BJ (cell line): ENCODE measurements around the gene MGMT. TPM values are rescaled to one million over a fixed set of nuclear protein-coding genes. Genes with fewer than 3 reads are reported as not detected.

Experiments
- CTCF ChIA-PET: fragments of 350-600 bp; formaldehyde crosslinking; extraction: SDS; loops from one replicate; lab custom pipeline; 2021; ENCODE audit warnings: antibody characterized with exemption, inconsistent platforms; lab: Yijun Ruan, JAX
- POLR2A ChIA-PET: fragments of 300-600 bp; sonication (Branson Sonifier 250); formaldehyde crosslinking; extraction: SDS; loops from one replicate; lab custom pipeline; 2021; ENCODE audit warnings: antibody characterized with exemption; lab: Charles Lee
- DNase-seq: peaks from one replicate; pipeline ENCODE4 v3.0.0-alpha.2; 2011; ENCODE audit warnings: low read depth
- H3K27me3 ChIP-seq: 2 replicates; pipeline ENCODE4 v1.6.0; 2011; ENCODE audit warnings: low read length; ENCODE audit not compliant: control insufficient read depth, insufficient read depth
- H3K36me3 ChIP-seq: 2 replicates; pipeline ENCODE4 v1.5.1; 2011; ENCODE audit warnings: low read length; ENCODE audit not compliant: control insufficient read depth, insufficient read depth
- H3K4me3 ChIP-seq: 2 replicates; pipeline ENCODE4 v1.5.1; 2011; ENCODE audit warnings: low read depth, mild to moderate bottlenecking, control low read depth, low read length
- CTCF ChIP-seq: IDR thresholded peaks from 2 replicates; pipeline ENCODE4 v1.5.1; 2011; ENCODE audit warnings: low read depth, mild to moderate bottlenecking, control low read depth, inconsistent platforms, low read length, moderate library complexity; ENCODE audit not compliant: insufficient read depth
- polyA plus RNA-seq: library from polyadenylated mRNA; depleted of rRNA; stranded (reverse); fragments of >200 nt; gene quantifications from 2 replicates; pipeline ENCODE4 v1.2.3, GENCODE V29; 2011

The MGMT gene
- polyA plus RNA-seq, 1 experiment, result 21.0 TPM

GRCh38 chr10:129766611-129767550 lies 299.8 kb downstream of the MGMT start:
- Histone ChIP-seq H3K4me3 (no peak overlapping the region), H3K36me3 (no peaks in the 10 kb centered on the region), H3K27me3 (no peaks in the 10 kb centered on the region)
- ChIA-PET POLR2A (no interaction called here), CTCF (no interaction called here)
- TF ChIP-seq CTCF, result no peak
- no peak for DNase-seq

GRCh38 chr10:129767751-129768150 lies 300.7 kb downstream of the MGMT start:
- H3K4me3 ChIP-seq, result no peak overlapping the region
- ChIA-PET CTCF (interaction anchor here (0.6 kb wide), 1 partner anchor 1066 kb away, joined by 3 read pairs; no protein-coding TSS in a partner anchor), POLR2A (no interaction called here)
- DNase-seq, result no peak
- no peaks in the 10 kb centered on the region for H3K36me3 ChIP-seq
- no peaks in the 10 kb centered on the region for H3K27me3 ChIP-seq
- no peak for TF ChIP-seq CTCF

DNA sequence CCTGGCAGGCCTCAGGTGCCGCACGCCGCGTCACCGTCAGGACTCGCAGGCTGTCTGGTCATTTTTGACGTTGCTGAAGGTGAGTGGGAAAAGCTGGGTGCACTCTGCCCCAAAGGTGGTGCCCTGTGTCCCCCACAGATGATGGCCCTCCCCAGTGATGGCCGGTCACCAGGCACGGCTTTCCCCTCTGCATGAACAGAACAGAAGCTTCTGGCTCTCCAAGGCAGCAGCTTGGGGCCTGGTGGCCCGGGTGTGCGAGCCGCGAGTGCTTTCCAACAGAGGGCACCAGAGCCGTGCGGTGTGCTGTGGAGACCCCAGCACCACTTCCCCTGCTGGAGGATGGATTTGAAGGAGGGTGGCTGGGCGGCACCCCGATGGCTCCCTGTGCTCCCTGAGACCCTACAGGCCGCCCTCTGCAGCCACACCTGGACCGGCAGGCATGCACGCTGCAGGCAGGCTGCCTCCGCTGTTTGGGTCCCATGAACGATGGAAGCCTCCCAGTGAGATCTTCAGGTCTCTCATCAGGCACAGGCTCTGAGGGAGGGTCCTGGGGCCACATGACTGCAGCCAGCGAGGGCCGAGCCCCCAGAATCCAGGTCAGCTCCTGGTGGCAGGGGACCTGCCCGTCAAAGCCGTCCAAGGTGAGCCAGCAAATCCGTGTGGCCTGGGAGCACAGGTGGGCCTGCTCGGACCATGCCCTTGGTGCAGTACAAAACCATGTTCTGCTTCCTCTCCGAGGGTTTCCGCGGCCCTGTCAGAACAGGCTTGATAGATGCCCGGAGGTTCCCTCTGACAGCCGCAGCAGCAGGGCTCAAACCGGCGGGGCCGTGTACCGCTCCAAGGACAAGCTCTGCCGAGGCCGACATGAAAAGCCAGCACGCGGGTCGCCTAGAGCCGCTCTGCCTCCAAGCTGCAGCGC lies 301.7 kb downstream of the MGMT start:
- no peak for DNase-seq
- TF ChIP-seq CTCF, result no peak
- POLR2A ChIA-PET, result no interaction called here
- Histone ChIP-seq H3K4me3 (no peak overlapping the region), H3K27me3 (no peaks in the 10 kb centered on the region), H3K36me3 (no peaks in the 10 kb centered on the region)
- CTCF ChIA-PET, result no interaction called here

GRCh38 chr10:129769381-129770116 lies 302.5 kb downstream of the MGMT start:
- Histone ChIP-seq H3K4me3 (no peak overlapping the region), H3K27me3 (no peaks in the 10 kb centered on the region), H3K36me3 (no peaks in the 10 kb centered on the region)
- CTCF ChIA-PET, result no interaction called here
- no peak for TF ChIP-seq CTCF
- no peak for DNase-seq
- POLR2A ChIA-PET, result no interaction called here

DNA sequence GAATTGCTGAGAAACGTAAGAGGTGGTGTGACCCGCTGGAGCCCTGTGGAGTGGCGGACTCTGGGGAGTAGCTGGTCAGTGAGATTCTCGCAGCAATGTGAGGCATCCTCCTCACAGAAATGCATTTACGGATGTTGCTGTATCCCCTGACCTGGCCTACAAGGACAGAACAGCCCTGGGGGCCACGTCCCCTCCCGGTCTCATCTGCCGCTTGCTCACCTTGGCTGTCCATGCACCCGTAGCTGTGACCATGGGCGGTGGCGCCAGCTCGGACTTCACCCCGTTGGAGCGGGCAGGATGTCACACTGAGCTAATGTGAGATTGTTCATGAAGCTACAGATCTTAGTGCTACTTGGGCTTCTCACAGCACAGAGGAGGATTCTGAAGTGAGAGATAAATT lies 303.2 kb downstream of the MGMT start:
- Histone ChIP-seq H3K4me3 (no peak overlapping the region), H3K27me3 (no peaks in the 10 kb centered on the region), H3K36me3 (no peaks in the 10 kb centered on the region)
- ChIA-PET POLR2A (no interaction called here), CTCF (no interaction called here)
- no peak for DNase-seq
- TF ChIP-seq CTCF, result no peak
